Neutrophil (primary cell): Measurements from ENCODE around the gene OR2G2.

Source experiments
- H3K27ac ChIP-seq: fragments of 200-600 bp; sonication (generic); 2 replicates; pipeline ENCODE4 v1.5.1; 2016; ENCODE audit warnings: mild to moderate bottlenecking, moderate library complexity
- H3K27me3 ChIP-seq: fragments of 200-600 bp; sonication (generic); 2 replicates; pipeline ENCODE4 v1.6.0; 2016; ENCODE audit warnings: mild to moderate bottlenecking
- H3K36me3 ChIP-seq: fragments of 200-600 bp; sonication (generic); 2 replicates; pipeline ENCODE4 v1.5.1; 2017
- H3K4me1 ChIP-seq, 2 experiments: fragments of 200-600 bp in 1 of 2; sonication (generic) in 1 of 2; 1 replicate in 1 of 2; 2 replicates in 1 of 2; pipeline versions ENCODE4 v1.5.1 to v1.6.1; 2013 to 2016; ENCODE audit warnings: low read depth in 1 of 2, low read length in 1 of 2, mild to moderate bottlenecking in 1 of 2, moderate library complexity in 1 of 2; ENCODE audit not compliant: control insufficient read depth in 1 of 2, insufficient read depth in 1 of 2
- H3K4me3 ChIP-seq, 2 experiments: fragments of 200-600 bp in 1 of 2; sonication (generic) in 1 of 2; 1 replicate in 1 of 2; 2 replicates in 1 of 2; pipeline ENCODE4 v1.5.1; 2013 to 2016; ENCODE audit warnings: low read depth in 1 of 2, low read length in 1 of 2, mild to moderate bottlenecking in 1 of 2, moderate library complexity in 1 of 2
- H3K9me3 ChIP-seq: fragments of 200-600 bp; sonication (generic); 2 replicates; pipeline ENCODE4 v1.5.1; 2016
- CTCF ChIP-seq: fragments of 200-600 bp; sonication (generic); IDR thresholded peaks from 2 replicates; pipeline ENCODE4 v1.5.1; 2016; ENCODE audit warnings: antibody characterized with exemption

Gene OR2G2

GRCh38 chr1:247613405-247613804 is 25.2 kb downstream of the OR2G2 start:
- H3K27ac ChIP-seq, result no peak overlapping the region
- no peak for TF ChIP-seq CTCF

GRCh38 chr1:247614625-247615024 is 26.5 kb downstream of the OR2G2 start:
- no peak for TF ChIP-seq CTCF
- Histone ChIP-seq H3K4me3 (no peak overlapping the region), H3K9me3 (no peaks in the 10 kb centered on the region)

More at GRCh38 chr1:247613405-247613804, 25.2 kb downstream of the OR2G2 start:
- no peak overlapping the region for H3K4me3 ChIP-seq
- H3K9me3 ChIP-seq, result no peaks in the 10 kb centered on the region
- no peaks in the 10 kb centered on the region for H3K36me3 ChIP-seq
- H3K27me3 ChIP-seq, result no peaks in the 10 kb centered on the region
- H3K4me1 ChIP-seq, result no peaks in the 10 kb centered on the region

GRCh38 chr1:247627951-247628350 is 39.8 kb downstream of the OR2G2 start:
- no peak overlapping the region for H3K4me3 ChIP-seq
- no peaks in the 10 kb centered on the region for H3K36me3 ChIP-seq
- H3K27ac ChIP-seq, result no peak overlapping the region
- TF ChIP-seq CTCF, result no peak
- H3K4me1 ChIP-seq, result no peaks in the 10 kb centered on the region
- H3K9me3 ChIP-seq, result no peaks in the 10 kb centered on the region
- no peaks in the 10 kb centered on the region for H3K27me3 ChIP-seq

More at GRCh38 chr1:247614625-247615024, 26.5 kb downstream of the OR2G2 start:
- Histone ChIP-seq H3K36me3 (no peaks in the 10 kb centered on the region), H3K27me3 (no peaks in the 10 kb centered on the region), H3K27ac (no peak overlapping the region), H3K4me1 (no peaks in the 10 kb centered on the region)

- H3K4me3 ChIP-seq, result no peak overlapping the region
- no peaks in the 10 kb centered on the region for H3K36me3 ChIP-seq
- H3K4me1 ChIP-seq, result peaks cover 4 to 10% of the 10 kb centered on the region in 2 experiments
- no peak for TF ChIP-seq CTCF
- no peaks in the 10 kb centered on the region for H3K27me3 ChIP-seq
- H3K27ac ChIP-seq, result no peak overlapping the region
- H3K9me3 ChIP-seq, result no peaks in the 10 kb centered on the region
These were observed 49.9 kb downstream of the OR2G2 start for GRCh38 chr1:247638011-247638410.

- Histone ChIP-seq H3K27ac (no peak overlapping the region), H3K27me3 (no peaks in the 10 kb centered on the region), H3K36me3 (no peaks in the 10 kb centered on the region), H3K4me1 (peaks cover 4 to 10% of the 10 kb centered on the region in 2 experiments), H3K4me3 (no peak overlapping the region), H3K9me3 (no peaks in the 10 kb centered on the region)
- TF ChIP-seq CTCF, result no peak
These were observed 50.6 kb downstream of the OR2G2 start for GRCh38 chr1:247638781-247639180.
